ENCODE data around the gene PLPP7.
A peak's percentile ranks its signal among the peaks of the same experiment; 100 is the strongest.
"Not testable (repeated sequence)": the region's sequence is repeated elsewhere in the genome, so short reads cannot be mapped to it uniquely, and the experiment has no call there.

Gene PLPP7

GRCh38 chr9:131331996-131332395 is 42.5 kb downstream of the PLPP7 start:
- H3K4me1 Mint-ChIP-seq (ENCODE audit: low read depth); H3K27me3 Mint-ChIP-seq; H3K9me3 Mint-ChIP-seq; H3K27ac Mint-ChIP-seq; H3K4me3 Mint-ChIP-seq; H3K36me3 Mint-ChIP-seq (ENCODE audit: low read depth): not testable (repeated sequence)
- intact Hi-C loops (cut with micrococcal nuclease): loop anchor here (5.0 kb wide), 1 partner anchor 85 kb away; no protein-coding TSS in a partner anchor

GRCh38 chr9:131333771-131334628 is 44.5 kb downstream of the PLPP7 start:
- Mint-ChIP-seq H3K9me3 (no peaks in the 10 kb centered on the region), H3K27ac (no peak overlapping the region), H3K27me3 (peaks cover 1% of the 10 kb centered on the region), H3K36me3 (ENCODE audit: low read depth) (no peaks in the 10 kb centered on the region), H3K4me3 (no peak overlapping the region), H3K4me1 (ENCODE audit: low read depth) (no peaks in the 10 kb centered on the region)
- intact Hi-C loops (cut with micrococcal nuclease): loop anchor here (5.0 kb wide), 1 partner anchor 87 kb away; no protein-coding TSS in a partner anchor

- intact Hi-C loops (cut with micrococcal nuclease): loop anchor here (5.0 kb wide), 1 partner anchor 87 kb away; no protein-coding TSS in a partner anchor
- Mint-ChIP-seq H3K27me3 (peaks cover 1% of the 10 kb centered on the region), H3K36me3 (ENCODE audit: low read depth) (no peaks in the 10 kb centered on the region), H3K27ac (no peak overlapping the region), H3K4me1 (ENCODE audit: low read depth) (no peaks in the 10 kb centered on the region), H3K9me3 (no peaks in the 10 kb centered on the region), H3K4me3 (no peak overlapping the region)
Measured at GRCh38 chr9:131334629-131335367, 45.3 kb downstream of the PLPP7 start.

GRCh38 chr9:131335368-131335755 is 45.8 kb downstream of the PLPP7 start:
- H3K27me3 Mint-ChIP-seq: peaks cover 1% of the 10 kb centered on the region
- no peaks in the 10 kb centered on the region for H3K9me3 Mint-ChIP-seq
- H3K36me3 Mint-ChIP-seq (ENCODE audit: low read depth): no peaks in the 10 kb centered on the region
- intact Hi-C loops (cut with micrococcal nuclease): no loop called here
- no peak overlapping the region for H3K4me3 Mint-ChIP-seq
- H3K4me1 Mint-ChIP-seq (ENCODE audit: low read depth): no peaks in the 10 kb centered on the region
- H3K27ac Mint-ChIP-seq: no peak overlapping the region

- intact Hi-C loops (cut with micrococcal nuclease): no loop called here
- H3K27ac Mint-ChIP-seq: no peak overlapping the region
Measured at GRCh38 chr9:131337131-131337848, 47.8 kb downstream of the PLPP7 start.

GRCh38 chr9:131339212-131339611 is 49.7 kb downstream of the PLPP7 start:
- H3K4me1 Mint-ChIP-seq (ENCODE audit: low read depth): peaks cover 14% of the 10 kb centered on the region
- H3K27me3 Mint-ChIP-seq; intact Hi-C loops (cut with micrococcal nuclease); H3K9me3 Mint-ChIP-seq; H3K4me3 Mint-ChIP-seq; H3K36me3 Mint-ChIP-seq (ENCODE audit: low read depth); H3K27ac Mint-ChIP-seq: not testable (repeated sequence)

More at GRCh38 chr9:131337131-131337848, 47.8 kb downstream of the PLPP7 start:
- Mint-ChIP-seq H3K9me3 (no peaks in the 10 kb centered on the region), H3K36me3 (ENCODE audit: low read depth) (no peaks in the 10 kb centered on the region), H3K4me1 (ENCODE audit: low read depth) (no peaks in the 10 kb centered on the region), H3K4me3 (no peak overlapping the region), H3K27me3 (peaks cover 1% of the 10 kb centered on the region)

- H3K9me3 Mint-ChIP-seq; H3K4me3 Mint-ChIP-seq; intact Hi-C loops (cut with micrococcal nuclease); H3K27ac Mint-ChIP-seq; H3K36me3 Mint-ChIP-seq (ENCODE audit: low read depth); H3K27me3 Mint-ChIP-seq: not testable (repeated sequence)
- H3K4me1 Mint-ChIP-seq (ENCODE audit: low read depth): peaks cover 27% of the 10 kb centered on the region
Measured at GRCh38 chr9:131344931-131345535, 55.5 kb downstream of the PLPP7 start.

GRCh38 chr9:131346559-131346958 is 57.0 kb downstream of the PLPP7 start:
- peaks cover 6% of the 10 kb centered on the region for H3K27me3 Mint-ChIP-seq
- intact Hi-C loops (cut with micrococcal nuclease): no loop called here
- H3K4me3 Mint-ChIP-seq: no peak overlapping the region
- no peaks in the 10 kb centered on the region for H3K9me3 Mint-ChIP-seq
- H3K27ac Mint-ChIP-seq: no peak overlapping the region
- H3K36me3 Mint-ChIP-seq (ENCODE audit: low read depth): no peaks in the 10 kb centered on the region
- H3K4me1 Mint-ChIP-seq (ENCODE audit: low read depth): peaks cover 37% of the 10 kb centered on the region

GRCh38 chr9:131347376-131348020 is 58.0 kb downstream of the PLPP7 start:
- peaks cover 37% of the 10 kb centered on the region for H3K4me1 Mint-ChIP-seq (ENCODE audit: low read depth)
- intact Hi-C loops (cut with micrococcal nuclease): no loop called here
- peaks cover 6% of the 10 kb centered on the region for H3K27me3 Mint-ChIP-seq
- H3K27ac Mint-ChIP-seq: no peak overlapping the region
- no peaks in the 10 kb centered on the region for H3K36me3 Mint-ChIP-seq (ENCODE audit: low read depth)
- no peak overlapping the region for H3K4me3 Mint-ChIP-seq
- no peaks in the 10 kb centered on the region for H3K9me3 Mint-ChIP-seq

- H3K36me3 Mint-ChIP-seq (ENCODE audit: low read depth): no peaks in the 10 kb centered on the region
- no peaks in the 10 kb centered on the region for H3K9me3 Mint-ChIP-seq
- H3K4me1 Mint-ChIP-seq (ENCODE audit: low read depth): peaks cover 27% of the 10 kb centered on the region
- intact Hi-C loops (cut with micrococcal nuclease): no loop called here
- H3K4me3 Mint-ChIP-seq: no peak overlapping the region
- peaks cover 6% of the 10 kb centered on the region for H3K27me3 Mint-ChIP-seq
- no peak overlapping the region for H3K27ac Mint-ChIP-seq
Measured at GRCh38 chr9:131348631-131349521, 59.4 kb downstream of the PLPP7 start.

GRCh38 chr9:131349522-131349880 is 60.0 kb downstream of the PLPP7 start:
- Mint-ChIP-seq H3K27ac (peak overlapping the region; percentile 78), H3K4me3 (peak overlapping the region; percentile 72), H3K4me1 (ENCODE audit: low read depth) (peaks cover 22% of the 10 kb centered on the region), H3K27me3 (peaks cover 6% of the 10 kb centered on the region), H3K36me3 (ENCODE audit: low read depth) (no peaks in the 10 kb centered on the region), H3K9me3 (no peaks in the 10 kb centered on the region)
- intact Hi-C loops (cut with micrococcal nuclease): no loop called here

GRCh38 chr9:131349881-131350563 is 60.5 kb downstream of the PLPP7 start:
- peak overlapping the region; percentile 78 for H3K27ac Mint-ChIP-seq
- intact Hi-C loops (cut with micrococcal nuclease): loop anchor here (5.0 kb wide), 1 partner anchor 42 kb away; the partner anchor contains the start of gene PRRC2B
- H3K27me3 Mint-ChIP-seq: peaks cover 6% of the 10 kb centered on the region
- H3K4me3 Mint-ChIP-seq: peak overlapping the region; percentile 72
- no peaks in the 10 kb centered on the region for H3K9me3 Mint-ChIP-seq
- no peaks in the 10 kb centered on the region for H3K36me3 Mint-ChIP-seq (ENCODE audit: low read depth)
- H3K4me1 Mint-ChIP-seq (ENCODE audit: low read depth): peaks cover 22% of the 10 kb centered on the region

Data from dendritic cell treated with granulocyte-macrophage colony-stimulating factor and Interleukin-4, amounts not matched to agents 40 ng/mL and 50 ng/mL, for 4 days (primary cell).